RCC 7860 (cell line): ENCODE data around the gene HHIP.

Source experiments
- DNase-seq: peaks from one replicate; pipeline ENCODE4 v3.0.0-alpha.2; 2015; ENCODE audit warnings: low spot score
- FAIRE-seq: peaks from 2 replicates; lab custom pipeline; 2012; peaks lifted over from hg19 to GRCh38; lab: Jason Lieb, UNC

Gene HHIP, protein sequence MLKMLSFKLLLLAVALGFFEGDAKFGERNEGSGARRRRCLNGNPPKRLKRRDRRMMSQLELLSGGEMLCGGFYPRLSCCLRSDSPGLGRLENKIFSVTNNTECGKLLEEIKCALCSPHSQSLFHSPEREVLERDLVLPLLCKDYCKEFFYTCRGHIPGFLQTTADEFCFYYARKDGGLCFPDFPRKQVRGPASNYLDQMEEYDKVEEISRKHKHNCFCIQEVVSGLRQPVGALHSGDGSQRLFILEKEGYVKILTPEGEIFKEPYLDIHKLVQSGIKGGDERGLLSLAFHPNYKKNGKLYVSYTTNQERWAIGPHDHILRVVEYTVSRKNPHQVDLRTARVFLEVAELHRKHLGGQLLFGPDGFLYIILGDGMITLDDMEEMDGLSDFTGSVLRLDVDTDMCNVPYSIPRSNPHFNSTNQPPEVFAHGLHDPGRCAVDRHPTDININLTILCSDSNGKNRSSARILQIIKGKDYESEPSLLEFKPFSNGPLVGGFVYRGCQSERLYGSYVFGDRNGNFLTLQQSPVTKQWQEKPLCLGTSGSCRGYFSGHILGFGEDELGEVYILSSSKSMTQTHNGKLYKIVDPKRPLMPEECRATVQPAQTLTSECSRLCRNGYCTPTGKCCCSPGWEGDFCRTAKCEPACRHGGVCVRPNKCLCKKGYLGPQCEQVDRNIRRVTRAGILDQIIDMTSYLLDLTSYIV

GRCh38 chr4:144645631-144646522 lies at the start of gene HHIP:
Gene HHIP, plus strand, starts transcription at chr4:144646156. Its CDS starts 520 bp downstream, at chr4:144646676.
- FAIRE-seq, result no peak
- no peak for DNase-seq

DNA sequence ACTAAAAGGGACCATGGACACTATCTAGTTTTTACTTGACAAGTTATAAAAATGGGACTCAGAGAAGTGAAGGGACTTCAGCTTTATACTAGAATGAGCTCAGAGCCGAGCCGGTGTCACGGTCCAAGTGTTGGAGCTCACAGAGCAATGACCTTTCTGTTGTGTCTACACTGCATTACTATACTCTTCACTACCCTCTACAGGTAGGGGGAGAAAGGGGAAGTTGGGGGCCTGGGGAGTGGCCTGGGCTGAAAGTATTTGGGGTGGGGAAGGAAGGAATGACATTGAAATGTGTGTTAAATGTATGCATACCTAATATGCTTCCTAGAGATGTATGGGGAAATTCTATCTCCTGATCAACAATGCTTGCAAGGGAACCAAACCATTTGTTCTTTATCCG lies 48.8 kb upstream of the HHIP start:
- FAIRE-seq (no peak), DNase-seq (no peak)

- FAIRE-seq, result no peak
- DNase-seq, result no peak
Measured at GRCh38 chr4:144599621-144600020, 46.3 kb upstream of the HHIP start.

GRCh38 chr4:144611850-144612249 lies 34.1 kb upstream of the HHIP start:
- DNase-seq (no peak), FAIRE-seq (no peak)

DNA sequence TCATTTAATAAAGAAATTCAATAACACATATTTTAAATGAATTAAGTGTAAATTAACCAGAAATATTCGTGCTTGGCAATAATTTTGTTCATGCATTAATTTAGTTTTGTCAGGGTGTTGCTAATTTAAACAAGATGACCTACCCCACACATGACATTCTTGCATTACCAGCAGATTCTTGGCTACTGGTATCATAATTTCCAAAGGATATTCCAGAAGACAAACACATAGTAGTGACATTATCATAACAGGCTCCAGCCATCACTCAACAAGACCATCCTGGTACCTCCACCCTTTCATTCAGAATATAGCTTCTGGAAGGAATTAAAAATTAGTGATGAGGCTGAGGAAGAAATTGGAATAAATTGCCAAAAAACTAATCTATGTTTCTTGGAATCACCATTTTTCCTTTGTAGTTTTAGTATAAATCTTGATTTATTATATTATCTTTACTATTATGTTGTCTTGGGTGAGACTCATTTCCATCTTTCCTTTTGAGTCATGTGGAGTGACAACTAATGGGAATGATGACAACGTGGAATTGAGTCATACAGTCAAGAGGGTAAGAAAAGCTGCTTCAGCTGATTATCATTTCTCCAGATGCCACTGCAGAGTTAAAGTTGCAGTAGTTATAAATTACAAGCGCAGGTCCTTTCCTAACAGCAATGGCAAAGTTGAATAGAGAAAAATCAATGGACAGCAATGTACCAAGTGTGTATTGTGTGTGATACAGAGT lies 30.9 kb upstream of the HHIP start:
- FAIRE-seq (no peak), DNase-seq (no peak)

DNA sequence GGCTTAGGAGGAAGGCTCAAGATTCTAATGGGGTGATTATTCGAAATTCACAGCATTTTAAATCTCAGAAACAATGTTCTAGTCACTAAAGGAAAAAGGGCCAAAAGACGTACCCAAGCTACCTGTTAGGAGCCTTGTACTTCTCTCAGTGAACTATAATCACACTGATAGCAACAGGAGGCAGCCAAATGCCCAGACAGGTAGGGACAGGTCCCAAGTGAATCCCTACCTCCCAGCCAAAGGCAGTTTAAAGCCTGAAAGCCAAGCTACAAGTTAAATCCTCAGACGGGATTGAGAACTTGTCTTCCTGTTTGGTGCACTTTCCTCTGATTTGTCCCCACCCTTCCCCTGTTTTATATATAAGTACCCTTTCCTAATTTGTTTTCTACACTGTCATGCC lies 24.3 kb upstream of the HHIP start:
- FAIRE-seq (no peak), DNase-seq (no peak)

DNA sequence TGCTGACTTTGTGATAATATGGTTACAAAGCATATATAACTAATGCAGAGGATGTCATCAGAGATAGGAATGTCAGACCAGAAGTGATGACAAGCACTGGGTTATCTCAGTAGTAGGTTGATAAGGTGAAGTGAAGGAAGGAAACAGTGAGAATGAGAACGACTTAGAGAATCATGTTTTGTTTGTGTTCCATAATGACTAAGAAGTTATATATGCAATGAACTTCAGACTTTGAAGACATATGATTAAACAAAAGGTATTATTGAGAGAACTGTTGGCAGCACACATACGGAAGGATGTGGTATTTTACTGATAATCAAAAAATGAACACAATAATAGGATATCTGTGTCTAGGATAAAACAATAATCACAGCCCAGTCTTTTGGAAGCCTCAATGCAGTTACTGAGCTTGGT lies 18.3 kb upstream of the HHIP start:
- DNase-seq, result no peak
- FAIRE-seq, result no peak

DNA sequence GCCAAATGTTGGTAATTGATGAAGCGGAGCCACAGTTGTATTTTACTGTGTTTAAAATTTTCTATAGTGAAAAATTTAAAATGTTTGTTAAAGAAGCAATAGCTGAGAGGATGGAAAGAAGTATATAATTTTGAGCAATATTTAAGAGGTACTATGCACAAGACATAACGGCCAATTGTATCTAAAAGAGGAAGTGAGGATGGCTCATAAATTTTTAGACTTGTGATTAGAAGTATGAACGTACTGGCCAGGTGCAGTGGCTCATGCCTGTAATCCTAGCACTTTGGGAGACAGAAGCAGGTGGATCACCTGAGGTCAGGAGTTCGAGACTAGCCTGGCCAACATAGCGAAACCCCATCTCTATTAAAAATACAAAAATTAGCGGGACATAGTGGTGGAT lies 12.7 kb upstream of the HHIP start:
- DNase-seq (no peak), FAIRE-seq (no peak)

- FAIRE-seq (no peak), DNase-seq (no peak)
Measured at GRCh38 chr4:144634978-144635747, 10.8 kb upstream of the HHIP start.

DNA sequence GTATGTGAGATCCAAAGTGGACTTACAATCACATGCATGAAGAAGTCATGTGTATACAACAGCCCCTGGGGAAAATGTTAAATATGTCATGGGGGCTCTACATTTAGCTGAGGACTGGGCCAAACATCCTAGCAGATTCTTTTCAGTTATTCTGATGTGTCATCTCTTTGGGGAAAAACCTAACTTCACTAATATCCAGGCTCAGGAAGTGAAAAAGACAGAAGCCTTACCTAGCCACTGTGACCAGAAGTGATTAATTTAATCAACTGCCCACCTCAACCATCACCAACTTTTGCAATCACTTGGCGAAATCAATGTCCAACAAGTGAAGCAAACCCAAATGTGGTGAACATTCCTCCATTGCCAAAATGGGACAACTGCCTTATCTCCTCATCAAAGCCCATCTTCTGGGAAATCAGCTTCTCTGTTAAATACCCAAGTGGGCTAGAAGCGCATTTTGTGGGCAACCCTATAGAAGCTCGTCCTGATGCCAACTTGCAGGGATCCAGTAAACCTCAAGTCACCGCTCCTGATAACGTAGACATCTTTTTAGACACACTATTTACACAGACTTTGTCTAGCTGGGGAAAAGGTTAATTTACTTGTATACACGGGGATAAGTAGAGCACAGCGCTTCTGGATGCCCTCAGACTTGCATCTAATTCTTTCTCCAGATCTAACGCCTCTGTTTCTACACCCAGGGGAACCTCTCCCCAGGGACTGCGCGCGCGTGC lies 1.4 kb upstream of the HHIP start:
- FAIRE-seq, result no peak

DNA sequence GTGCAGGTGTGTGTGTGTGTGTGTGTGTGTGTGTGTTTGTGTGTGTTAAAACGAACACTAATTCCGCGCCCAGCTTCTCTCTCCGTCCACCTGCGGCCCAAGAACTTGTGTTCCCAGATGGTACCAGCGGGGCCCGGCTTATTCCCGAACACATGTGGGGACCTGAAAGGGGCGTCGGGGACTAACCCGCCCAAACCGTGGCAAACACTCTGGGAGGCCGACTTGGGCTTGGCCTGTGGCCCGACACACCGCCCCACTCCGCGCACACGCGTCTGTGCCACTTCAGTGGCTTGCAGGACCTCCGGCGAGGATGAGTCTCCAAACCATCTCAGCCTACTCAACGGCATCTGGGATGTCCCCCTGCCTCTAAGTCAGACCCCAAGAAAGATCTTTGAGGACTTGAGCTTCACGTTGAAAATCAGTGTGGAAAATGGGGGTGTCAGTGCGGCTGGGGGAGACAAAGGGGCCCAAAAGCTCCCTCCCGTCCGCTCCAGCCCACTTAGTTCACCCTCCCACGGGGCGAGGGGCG lies 790 bp upstream of the HHIP start:
- DNase-seq, result no peak
- no peak for FAIRE-seq

More for the DNA sequence above, 1.4 kb upstream of the HHIP start:
- no peak for DNase-seq

- FAIRE-seq (no peak), DNase-seq (no peak)
Measured at GRCh38 chr4:144646523-144647094, 653 bp downstream of the HHIP start.

- FAIRE-seq, result no peak
- DNase-seq, result no peak
Measured at GRCh38 chr4:144647095-144647561, 1.2 kb downstream of the HHIP start.

DNA sequence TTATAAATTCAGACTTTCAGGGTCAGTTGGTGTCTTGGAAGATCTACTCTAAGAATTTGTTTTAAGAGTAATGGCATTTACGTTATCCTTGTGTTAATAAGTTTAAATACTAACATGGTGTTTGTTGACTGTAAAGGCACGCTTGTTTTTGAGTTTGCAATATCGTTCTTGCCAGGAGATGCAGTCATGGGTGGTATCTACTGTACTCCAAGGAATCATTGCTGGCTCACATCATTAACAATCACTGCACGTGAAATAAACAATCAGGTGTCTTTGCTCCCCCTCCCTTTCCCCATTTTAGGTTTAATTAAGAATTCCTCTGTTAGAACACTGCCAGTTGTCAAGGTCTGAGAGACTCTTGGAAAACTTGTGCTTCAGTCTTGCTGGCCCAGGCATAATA lies 1.6 kb downstream of the HHIP start:
- FAIRE-seq (no peak), DNase-seq (no peak)

- no peak for FAIRE-seq
Measured at GRCh38 chr4:144648042-144648441, 2.1 kb downstream of the HHIP start.

GRCh38 chr4:144649646-144650045 lies 3.7 kb downstream of the HHIP start:
- FAIRE-seq, result no peak

More at GRCh38 chr4:144648042-144648441, 2.1 kb downstream of the HHIP start:
- no peak for DNase-seq

GRCh38 chr4:144650311-144651005 lies 4.5 kb downstream of the HHIP start:
- DNase-seq (no peak), FAIRE-seq (no peak)

More at GRCh38 chr4:144649646-144650045, 3.7 kb downstream of the HHIP start:
- no peak for DNase-seq
